GM19238 (cell line): Measurements from ENCODE around the gene VTA1.
"Not testable (repeated sequence)": the region's sequence is repeated elsewhere in the genome, so short reads cannot be mapped to it uniquely, and the experiment has no call there.

Source experiments
- DNase-seq: peaks from one replicate; pipeline ENCODE4 v3.0.0; 2011; ENCODE audit warnings: low spot score; ENCODE audit not compliant: insufficient read length

Gene VTA1, protein sequence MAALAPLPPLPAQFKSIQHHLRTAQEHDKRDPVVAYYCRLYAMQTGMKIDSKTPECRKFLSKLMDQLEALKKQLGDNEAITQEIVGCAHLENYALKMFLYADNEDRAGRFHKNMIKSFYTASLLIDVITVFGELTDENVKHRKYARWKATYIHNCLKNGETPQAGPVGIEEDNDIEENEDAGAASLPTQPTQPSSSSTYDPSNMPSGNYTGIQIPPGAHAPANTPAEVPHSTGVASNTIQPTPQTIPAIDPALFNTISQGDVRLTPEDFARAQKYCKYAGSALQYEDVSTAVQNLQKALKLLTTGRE

DNA sequence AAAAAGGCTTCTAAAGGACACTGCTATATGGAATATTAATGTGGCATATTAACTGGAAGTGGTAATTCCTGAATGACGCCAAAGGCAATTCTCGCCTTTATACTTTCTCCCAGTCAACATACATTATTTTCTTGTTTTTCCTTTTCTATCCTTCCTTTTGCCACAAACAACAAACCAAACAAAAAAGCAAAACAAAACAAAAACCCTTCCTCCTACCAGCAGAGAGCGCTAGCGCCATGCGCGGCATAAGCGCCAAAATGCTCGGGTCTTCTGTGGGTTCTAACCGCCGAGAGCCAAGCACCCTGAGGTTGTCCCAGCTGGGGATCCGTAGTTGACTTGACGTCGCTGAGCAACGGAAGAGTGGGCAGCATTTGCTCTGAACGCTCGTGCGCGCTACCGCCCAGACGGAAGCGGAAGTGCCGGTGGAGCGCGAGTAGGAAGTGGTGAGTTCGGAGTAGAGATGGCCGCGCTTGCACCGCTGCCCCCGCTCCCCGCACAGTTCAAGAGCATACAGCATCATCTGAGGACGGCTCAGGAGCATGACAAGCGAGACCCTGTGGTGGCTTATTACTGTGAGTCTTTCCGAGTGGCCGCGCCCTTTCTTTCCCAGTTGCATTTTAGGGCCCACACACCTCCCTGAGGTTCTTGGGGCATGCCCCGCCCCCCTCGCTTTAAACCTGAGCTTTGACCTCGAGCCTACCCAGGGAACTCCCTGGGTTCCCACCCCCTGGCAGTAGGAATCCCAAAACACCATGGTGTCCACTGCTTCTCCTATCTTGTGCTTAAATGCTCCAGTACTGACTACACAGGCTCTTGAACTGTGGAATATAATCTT is at the start of gene VTA1, which contains the start of gene NMBR:
Gene VTA1, plus strand, starts transcription at position 436 of the 835 bp plus-strand sequence. Its CDS starts 25 bp downstream, at position 461.
Gene NMBR, minus strand, starts transcription at position 295 of the 835 bp plus-strand sequence. CDS start 58,464 bp downstream, outside the sequence.
- peak; percentile 76 for DNase-seq

DNA sequence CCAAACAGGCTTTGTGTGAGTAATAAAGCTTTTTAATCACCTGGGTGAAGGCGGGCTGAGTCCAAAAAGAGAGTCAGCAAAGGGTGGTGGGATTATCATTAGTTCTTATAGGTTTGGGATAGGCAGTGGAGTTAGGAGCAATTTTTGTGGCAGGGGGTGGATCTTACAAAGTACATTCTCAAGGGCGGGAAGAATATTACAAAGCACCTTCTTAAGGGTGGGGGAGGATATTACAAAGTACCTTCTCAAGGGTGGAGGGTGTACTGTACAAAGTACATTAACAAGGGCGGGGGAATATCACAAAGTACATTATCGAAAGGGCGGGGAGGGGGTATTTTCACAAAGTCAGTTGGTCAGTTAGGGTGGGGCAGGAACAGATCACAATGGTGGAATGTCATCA is 42.2 kb upstream of the VTA1 start:
- DNase-seq = not testable (repeated sequence)

DNA sequence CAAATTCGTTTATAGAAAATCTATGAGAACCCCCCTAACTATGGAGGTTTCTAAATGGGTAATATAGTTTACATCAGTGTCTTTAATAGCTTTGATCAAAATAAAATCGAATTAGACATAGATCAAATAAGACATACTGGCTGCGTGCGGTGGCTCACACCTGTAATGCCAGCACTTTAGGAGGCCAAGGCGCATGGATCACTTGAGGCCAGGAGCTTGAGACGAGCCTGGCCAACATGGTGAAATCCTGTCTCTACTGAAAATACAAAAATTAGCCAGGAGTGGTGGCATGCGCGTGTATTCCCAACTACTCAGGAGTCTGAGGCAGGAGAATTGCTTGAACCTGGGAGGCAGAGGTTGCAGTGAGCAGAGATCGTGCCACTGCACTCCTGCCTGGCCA is 36.2 kb upstream of the VTA1 start:
- DNase-seq = not testable (repeated sequence)

DNA sequence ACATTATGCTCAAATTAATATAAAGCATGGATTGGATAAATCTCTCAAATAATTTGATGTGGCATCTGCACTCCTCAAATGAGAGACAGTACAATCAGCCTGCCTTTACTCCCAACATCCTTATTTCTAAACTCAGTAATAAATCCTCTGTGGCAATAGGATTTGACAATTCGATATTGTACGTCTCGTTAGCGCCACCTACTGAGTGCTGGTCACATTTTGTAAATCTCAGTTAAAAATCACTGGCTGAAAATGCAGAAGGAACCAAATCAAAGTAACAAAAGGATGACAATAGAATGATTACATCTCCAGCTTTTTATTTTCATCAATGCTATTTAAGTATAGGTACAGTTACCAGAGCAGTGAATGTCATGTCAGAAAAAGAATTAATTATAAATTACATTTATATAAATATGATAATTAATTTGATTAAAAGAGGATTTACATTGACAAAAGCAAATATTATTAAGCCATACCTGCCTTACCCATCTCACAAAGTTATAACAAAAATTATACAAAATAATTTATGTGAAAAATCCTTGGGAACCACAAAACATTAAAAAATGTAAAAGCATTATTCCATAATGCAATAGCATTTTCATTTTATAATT is 34.5 kb upstream of the VTA1 start:
- no peak for DNase-seq

DNA sequence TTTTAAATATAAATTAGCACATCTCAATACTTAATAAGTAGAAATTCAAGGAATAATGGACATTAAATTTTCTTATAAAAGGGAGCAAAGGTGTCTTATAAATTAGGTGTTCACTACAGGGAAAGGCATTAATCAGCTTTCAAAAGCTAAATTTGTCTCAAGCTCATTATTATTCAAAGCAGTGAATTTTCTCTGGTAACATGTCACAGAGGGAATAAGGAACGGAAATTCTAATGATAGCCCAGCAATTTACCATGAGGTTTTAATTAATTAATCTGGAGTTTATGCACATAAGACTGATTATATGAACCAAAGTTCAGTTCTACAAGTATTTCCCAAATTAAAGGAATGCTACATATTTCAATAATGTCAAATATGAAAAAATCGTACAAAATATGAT is 29.7 kb upstream of the VTA1 start:
- DNase-seq = no peak

DNA sequence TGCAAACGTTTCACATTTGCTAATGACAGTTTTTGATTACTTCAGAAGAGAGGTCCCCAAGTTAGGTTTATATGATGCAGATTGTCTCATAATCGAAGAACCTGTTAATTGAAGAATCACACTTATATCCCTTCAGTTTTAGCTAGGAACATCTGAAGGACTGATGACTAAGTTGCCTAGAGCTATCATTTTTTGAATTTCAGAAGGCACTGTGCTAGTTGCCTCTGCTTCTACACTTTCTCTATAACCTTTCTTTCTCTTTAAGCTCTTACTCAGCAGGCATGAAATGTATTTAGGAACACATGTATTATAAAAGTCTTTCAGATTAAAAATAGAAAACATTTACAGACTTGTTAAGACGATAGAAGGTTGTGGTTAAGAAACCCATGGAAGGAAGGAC is 28.7 kb upstream of the VTA1 start:
- DNase-seq = no peak

DNA sequence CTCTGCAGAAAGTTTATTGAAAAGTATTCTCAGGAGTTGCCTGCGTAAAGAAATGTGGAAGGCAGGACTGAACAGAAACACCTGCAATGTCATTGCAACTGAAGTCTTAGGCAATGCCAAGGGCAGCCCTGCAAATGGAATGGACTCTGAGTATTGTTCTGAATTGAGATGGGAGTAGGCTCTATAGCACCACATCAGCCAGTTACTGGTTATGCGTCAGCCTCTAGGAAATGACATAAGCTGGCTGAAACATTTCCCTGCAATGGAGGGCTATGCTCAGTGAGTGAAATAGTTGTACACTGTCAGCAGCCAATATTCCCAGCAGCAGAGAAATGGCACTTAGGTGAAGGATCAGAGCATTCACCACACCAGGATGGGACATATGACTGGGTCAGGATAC is 28.1 kb upstream of the VTA1 start:
- no peak for DNase-seq

DNA sequence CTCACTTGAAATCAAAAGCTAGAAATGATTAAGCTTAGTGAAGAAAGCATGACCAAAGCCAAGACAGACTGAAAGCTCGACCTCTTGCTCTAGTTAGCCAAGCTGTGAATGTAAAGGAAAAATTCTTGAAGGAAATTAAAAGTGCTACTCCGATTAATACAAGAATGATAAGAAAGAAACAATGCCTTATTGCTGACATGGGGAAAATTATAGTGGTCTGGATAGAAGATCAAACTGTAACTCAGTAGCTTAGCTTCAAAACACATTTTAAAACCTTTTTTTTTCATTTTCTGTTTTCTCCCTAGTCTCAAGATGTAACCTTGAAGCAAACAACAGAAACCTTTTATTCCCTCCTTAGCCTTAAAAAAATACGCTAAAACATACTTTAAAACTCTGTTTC is 25.7 kb upstream of the VTA1 start:
- no peak for DNase-seq

DNA sequence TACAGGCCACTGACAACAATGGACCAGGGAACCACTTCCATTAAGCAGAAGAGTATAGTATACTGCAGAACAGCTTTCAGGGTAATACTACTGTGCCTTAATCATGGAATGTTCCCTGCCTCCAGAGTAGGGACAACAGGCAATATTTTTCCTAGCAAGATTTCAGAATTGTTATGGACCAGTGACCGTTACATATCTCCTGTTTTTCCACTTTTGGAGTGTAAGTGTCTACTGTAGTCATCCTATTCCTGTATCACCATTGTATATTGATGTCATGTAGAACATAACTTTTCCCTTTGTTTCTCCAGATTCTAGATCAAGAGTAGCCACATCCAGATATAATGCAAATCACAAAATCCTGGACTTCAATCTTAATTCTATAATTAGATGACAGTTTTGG is 16.2 kb upstream of the VTA1 start:
- DNase-seq = no peak

DNA sequence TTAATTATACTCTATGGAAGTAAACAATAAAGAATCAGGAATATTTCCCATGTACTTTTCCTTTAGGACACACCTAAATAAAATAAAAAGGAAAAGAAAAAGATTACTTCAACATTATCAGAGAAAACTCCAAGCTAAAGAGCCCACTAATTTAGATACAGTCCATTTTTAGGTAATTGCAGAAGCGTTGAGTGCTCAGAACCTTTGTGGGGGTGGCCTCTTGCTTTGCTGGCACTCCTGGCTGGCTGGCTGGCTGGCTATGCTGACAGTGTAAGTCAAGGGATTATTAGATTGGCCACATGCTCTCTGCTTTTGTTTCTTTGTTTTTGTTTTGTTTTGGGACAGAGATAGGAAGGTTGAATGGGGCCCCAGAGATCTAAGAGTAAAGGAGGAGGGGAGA is 14.4 kb upstream of the VTA1 start, which contains the start of gene GJE1:
Gene GJE1, plus strand, starts transcription at position 301 of the 400 bp plus-strand sequence. CDS start 234 bp downstream, outside the sequence.
- DNase-seq = no peak

DNA sequence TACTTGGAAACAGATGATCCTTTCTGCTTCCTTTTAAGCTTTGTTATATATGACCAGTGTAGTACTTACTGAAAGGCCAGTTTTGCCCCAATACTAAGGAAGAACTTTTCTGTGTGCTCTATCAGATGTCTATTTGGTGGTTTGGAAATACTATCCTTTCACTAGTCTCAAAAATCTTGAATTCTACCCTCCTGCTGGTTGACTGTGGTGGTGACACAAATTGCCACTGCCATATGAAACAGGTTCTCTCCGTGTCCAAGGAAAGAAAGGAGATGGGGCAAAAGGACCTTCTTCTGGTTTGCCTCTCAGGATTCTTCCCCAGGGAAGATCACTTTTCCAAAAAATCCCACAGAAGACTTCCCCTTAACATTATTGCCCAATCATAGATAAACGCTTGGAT is 8.2 kb upstream of the VTA1 start:
- DNase-seq = no peak

DNA sequence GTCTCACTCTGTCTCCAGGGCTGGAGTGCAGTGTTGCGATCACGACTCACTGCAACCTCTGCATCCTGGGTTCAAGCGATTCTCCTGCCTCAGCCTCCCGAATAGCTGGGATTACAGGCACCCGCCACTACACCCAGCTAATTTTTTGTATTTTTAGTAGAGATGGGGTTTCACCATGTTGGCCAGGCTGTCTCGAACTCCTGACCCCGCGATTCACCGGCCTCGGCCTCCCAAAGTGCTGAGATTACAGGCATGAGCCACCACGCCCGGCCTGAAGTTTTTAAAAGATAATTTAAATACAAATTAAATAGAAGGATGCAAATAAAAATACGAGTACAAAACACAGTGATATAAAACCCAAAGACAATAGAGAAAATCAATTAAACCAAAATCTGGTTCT is 5.5 kb upstream of the VTA1 start:
- not testable (repeated sequence) for DNase-seq

DNA sequence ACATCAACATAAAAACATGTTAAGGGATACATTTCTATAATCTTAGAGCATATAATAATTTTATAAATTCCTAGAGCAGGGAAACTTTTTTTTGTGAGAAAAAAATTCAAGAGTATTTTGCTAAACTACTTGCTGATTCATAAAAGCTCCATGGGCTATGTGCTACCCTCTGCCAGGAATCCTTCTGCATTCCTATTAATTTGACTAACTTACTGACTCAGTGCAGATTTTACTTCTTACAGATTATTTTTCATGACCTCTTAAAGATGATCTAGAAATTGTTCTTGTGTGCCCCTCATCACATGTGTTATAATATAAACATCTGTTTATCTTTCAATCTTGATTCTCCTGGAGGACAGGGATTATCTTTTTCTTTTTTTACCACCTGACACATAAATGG is 5.7 kb downstream of the VTA1 start:
- DNase-seq = no peak

DNA sequence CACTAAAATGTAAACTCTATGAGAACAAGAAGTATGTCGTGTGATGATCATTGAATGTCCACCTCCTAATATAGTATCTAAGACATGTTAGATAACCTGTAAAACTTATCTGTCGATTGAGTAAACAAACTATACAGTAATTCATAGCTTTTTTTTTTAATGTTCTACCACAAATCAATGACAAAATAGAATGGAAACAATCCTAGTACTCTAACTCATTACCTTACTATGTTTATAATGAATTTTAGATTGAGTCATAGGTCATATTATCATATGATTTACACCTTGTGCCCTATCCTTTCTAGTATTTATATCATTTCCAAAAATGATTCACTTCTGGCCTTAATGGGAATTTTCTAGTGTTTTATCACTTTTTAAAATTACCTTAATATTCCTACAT is 6.1 kb downstream of the VTA1 start:
- DNase-seq = no peak

DNA sequence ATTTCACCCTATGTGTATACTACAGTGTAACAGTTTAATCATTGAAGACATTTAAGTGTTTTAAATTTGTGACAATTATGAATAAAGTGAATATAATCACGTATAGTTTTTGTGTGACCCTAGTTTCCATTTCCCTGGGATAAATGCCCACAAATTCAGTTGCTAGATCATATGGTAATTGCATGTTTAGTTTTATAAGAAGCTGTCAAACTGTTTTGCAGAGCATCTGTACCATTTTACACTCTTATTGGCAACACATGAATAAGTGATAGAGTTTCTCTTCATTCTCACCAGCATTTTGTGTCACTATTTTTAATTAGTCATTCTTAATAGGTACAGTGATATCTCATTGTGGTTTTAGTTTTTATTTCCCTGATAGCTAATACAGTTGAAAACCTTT is 7.3 kb downstream of the VTA1 start:
- no peak for DNase-seq

DNA sequence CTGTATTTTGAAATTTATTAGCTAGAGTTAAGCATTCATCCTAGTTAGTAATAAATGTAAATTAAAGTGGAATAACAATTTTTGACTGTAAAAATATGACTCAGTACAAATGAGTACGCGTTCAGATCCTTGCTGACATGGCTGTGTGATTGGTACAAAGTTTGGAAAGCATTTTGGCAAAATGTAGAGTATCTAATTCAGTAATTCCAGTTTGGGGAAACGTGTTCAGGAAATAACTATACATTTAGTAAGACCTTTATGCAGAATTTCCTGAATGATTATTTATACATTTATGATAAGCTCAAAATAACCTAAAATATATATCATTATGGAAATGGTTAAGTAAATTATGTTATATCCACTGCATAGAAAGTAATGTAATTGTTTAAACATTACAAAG is 8.0 kb downstream of the VTA1 start:
- DNase-seq = no peak

DNA sequence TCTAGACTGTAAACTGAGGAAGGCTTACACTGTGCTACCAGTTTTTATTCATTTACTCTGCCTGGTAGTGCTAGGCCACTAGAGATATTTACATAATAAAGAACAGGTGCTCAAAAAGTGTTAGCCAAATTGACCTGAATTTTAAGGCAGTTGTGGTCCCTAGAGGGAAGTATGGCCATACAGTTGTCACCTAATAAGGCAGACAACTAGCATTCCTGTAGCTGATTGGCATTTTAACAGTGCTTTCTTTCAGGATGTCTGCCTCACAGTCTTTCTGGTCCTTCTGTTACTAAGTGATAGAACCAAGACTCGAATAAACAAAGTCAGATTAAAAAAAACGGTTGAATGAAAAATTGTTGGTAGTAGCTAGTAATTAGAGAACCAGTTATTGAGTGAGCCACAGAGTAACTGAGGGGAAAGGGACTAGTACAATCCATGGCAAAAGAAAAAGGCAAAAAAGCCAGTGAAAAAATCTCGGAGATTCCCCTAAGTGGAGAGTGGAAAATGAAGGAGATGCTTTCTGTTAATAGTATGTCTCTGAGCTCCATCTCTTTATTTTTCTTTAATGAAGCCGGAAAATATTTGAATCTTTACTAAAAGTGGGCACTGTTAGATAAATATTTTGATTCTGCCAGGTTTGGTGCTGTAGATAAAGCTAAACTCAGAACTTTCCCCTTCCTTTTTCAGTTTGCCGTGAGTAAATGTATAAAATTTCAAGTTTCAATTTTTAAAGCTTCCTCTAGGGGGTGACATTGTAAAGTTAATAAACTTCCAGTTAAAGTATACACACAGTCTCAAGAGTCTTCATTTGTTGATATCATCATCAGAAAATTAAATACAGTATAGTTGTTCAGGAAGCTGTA is 9.1 kb downstream of the VTA1 start:
- no peak for DNase-seq

DNA sequence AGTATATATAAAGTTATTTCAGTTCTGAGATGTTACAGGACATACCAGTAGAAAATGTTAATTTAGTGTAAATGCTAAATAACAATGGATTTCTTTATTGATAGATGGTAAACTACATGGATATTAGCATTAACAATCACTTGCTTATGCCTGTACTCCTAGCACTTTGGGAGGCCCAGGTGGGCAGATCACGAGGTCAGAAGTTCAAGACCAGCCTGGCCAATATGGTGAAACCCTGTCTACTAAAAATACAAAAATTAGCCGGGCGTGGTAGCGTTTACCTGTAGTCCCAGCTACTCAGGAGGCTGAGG is 9.7 kb downstream of the VTA1 start:
- DNase-seq = not testable (repeated sequence)

DNA sequence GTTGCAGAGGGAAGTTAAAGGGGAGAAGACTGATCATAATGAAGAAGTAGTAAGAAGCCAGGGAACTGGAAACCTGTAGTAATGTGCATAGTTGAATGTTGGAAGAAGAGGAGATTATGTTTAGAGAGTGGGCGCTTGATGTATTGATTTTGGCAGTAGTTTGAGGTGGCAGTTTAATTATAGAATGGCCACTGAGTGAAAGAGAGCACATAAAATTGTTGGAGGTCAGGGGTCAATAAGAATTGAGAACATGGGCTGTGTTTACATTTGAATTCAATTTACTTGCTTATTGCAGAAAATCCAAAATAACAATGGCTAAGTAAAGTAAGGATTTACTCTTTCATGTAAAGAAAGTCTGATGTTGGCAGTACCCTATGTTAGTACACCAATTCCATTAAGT is 15.7 kb downstream of the VTA1 start:
- no peak for DNase-seq

DNA sequence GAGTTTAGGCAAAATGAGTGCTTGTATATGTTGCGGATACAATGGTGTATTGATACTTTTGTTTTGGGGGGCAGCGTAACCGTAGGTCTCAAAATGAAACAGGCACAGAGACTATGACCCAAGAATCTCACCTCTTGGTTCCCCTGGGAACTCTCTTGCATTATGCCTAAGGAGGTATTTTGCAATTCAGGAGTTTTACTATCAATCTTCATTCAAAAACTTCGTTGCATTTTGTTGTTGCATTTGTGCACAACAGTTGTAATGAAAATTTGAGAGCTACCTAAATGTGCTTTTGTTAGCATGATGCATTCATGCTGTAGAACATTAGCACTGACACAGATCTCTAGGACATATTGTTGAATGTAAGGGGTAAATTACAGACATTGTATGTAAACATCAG is 18.2 kb downstream of the VTA1 start:
- no peak for DNase-seq

DNA sequence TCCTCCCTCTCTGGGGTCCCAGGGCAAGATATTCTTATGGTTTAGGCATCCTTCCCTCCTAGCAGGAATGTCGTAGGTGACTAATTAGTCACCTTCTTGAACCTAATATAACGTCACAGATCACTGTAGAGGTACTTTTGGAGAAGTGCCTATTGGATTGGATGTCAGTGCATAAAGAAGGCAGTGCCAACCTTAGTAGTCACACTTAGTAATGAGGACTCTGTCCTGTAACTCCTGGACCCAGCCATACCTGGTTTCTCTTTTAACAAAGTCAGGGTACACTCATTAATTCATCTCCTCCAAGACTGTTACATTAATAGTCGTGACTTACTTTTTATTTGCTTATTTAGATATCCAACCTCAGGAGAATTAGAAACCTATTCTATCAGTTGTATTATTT is 20.0 kb downstream of the VTA1 start:
- DNase-seq = no peak
